Tibial nerve (tissue), 3 donors: ENCODE results near the gene NPVF.

Experiments used
- POLR2A ChIP-seq, 2 donors: fragments of 450-650 bp; IDR thresholded peaks; one replicate each; pipeline ENCODE4 v1.6.1; 2017; ENCODE audit warnings: antibody characterized with exemption in 2 of 2, mild to moderate bottlenecking in 2 of 2, moderate library complexity in 2 of 2
- TF ChIP-seq, protein P1 (sequence below), 5 experiments: fragments of 200-600 bp in 3 of 5; fragments of 450-650 bp in 2 of 5; sonication (generic) in 3 of 5; IDR thresholded peaks; one replicate each; pipeline ENCODE4 v1.5.1; 2016 to 2019; ENCODE audit warnings: antibody characterized with exemption in 5 of 5, mild to moderate bottlenecking in 3 of 5, moderate library complexity in 2 of 5

DNA sequence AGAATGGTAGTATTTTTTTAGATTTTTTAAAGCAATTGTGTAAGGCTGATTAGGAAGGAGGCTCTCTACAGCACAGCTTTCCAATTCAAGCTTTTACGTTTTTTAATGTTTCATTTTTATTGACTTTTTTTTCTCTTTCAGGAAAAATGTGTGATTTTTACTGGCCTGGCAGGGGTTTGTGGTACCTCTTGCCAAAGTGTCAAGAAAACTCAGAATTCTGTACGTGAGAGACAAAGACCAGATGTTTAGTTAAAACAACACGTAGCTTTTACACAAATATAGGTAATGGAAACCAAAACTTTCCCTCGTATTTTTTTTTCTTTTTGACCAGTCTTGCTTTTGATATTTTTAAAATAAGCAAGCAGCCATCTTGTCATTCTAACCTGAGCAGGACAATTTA lies 6.0 kb upstream of the NPVF start:
- TF ChIP-seq, protein P1, sequence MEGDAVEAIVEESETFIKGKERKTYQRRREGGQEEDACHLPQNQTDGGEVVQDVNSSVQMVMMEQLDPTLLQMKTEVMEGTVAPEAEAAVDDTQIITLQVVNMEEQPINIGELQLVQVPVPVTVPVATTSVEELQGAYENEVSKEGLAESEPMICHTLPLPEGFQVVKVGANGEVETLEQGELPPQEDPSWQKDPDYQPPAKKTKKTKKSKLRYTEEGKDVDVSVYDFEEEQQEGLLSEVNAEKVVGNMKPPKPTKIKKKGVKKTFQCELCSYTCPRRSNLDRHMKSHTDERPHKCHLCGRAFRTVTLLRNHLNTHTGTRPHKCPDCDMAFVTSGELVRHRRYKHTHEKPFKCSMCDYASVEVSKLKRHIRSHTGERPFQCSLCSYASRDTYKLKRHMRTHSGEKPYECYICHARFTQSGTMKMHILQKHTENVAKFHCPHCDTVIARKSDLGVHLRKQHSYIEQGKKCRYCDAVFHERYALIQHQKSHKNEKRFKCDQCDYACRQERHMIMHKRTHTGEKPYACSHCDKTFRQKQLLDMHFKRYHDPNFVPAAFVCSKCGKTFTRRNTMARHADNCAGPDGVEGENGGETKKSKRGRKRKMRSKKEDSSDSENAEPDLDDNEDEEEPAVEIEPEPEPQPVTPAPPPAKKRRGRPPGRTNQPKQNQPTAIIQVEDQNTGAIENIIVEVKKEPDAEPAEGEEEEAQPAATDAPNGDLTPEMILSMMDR (IDR thresholded peaks at IDR 0.05): no peak
- TF ChIP-seq POLR2A (IDR thresholded peaks at IDR 0.05): no peak
